ENCODE results near the gene MGAT5.

The MGAT5 gene

DNA sequence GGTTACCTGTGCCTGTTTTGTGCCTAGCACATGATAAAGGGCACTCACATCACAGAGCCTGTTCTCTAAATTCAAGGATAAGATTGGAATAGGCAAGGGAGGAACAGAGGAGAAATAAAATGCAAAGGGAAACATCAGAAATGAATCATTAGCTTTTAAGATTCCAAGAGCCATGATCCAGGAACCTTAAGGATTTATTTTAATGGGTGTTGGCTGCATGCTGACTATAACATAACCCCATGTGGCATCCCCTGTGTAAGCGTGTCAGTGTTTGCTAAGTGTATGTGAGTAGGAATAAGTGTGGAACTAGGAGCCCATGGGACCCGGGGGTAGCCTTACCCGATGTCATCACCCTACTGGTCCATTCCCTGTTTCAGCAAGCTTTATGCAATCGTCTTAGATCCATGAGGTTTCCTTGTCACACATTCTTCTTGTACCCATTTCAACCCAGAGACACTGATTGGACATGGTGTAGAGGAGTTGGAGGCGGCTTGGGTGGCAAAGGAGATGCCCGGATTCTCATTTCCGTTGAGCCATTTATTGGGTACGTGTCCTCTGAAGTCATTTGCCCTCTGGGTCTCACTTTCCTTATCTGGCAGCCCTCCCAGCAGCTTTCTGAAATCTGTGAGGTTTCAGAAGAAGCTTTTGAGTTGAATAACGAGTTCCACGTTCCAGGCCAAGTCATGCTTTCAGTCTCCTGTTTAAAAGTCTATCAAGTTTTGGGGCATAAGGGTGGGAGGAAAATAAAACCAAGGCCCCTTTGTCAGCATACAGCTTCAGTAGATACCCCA, 117.0 kb downstream of the MGAT5 start:
- TF ChIP-seq, protein P1, sequence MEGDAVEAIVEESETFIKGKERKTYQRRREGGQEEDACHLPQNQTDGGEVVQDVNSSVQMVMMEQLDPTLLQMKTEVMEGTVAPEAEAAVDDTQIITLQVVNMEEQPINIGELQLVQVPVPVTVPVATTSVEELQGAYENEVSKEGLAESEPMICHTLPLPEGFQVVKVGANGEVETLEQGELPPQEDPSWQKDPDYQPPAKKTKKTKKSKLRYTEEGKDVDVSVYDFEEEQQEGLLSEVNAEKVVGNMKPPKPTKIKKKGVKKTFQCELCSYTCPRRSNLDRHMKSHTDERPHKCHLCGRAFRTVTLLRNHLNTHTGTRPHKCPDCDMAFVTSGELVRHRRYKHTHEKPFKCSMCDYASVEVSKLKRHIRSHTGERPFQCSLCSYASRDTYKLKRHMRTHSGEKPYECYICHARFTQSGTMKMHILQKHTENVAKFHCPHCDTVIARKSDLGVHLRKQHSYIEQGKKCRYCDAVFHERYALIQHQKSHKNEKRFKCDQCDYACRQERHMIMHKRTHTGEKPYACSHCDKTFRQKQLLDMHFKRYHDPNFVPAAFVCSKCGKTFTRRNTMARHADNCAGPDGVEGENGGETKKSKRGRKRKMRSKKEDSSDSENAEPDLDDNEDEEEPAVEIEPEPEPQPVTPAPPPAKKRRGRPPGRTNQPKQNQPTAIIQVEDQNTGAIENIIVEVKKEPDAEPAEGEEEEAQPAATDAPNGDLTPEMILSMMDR (IDR thresholded peaks at IDR 0.05; ENCODE audit: poor library complexity, severe bottlenecking): no peak
- Histone ChIP-seq H3K27ac (ENCODE audit: poor library complexity, severe bottlenecking) (no peak overlapping the region), H3K27me3 (ENCODE audit: insufficient read depth, poor library complexity, severe bottlenecking) (no peaks in the 10 kb centered on the region), H3K9me3 (ENCODE audit: severe bottlenecking) (no peaks in the 10 kb centered on the region), H3K4me3 (ENCODE audit: severe bottlenecking) (no peak overlapping the region), H3K4me1 (ENCODE audit: insufficient read depth, poor library complexity, severe bottlenecking) (peaks cover 5% of the 10 kb centered on the region), H3K36me3 (ENCODE audit: low read depth) (no peaks in the 10 kb centered on the region)
- DNase-seq (ENCODE audit: low spot score): no peak
- no peak for ATAC-seq (ENCODE audit: low read depth)

DNA sequence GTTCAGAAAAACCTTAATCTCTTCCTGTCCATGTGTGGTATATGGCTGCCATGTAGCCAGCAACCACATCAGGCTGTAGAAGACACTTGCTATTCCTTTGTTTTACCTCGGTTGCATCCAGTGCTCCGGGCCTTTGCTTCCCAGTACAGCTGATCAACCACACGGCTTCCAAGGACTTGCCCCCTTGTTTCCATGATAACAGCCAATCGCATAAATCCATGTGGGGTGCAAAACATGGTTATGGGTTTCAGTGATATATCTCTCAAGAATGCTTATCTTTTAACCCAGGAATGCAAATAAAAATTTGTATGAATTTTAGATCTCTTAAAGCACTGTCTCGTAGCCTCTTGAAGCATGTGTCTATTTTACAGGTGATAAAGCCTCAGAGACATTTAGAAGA, 118.3 kb downstream of the MGAT5 start:
- no peaks in the 10 kb centered on the region for H3K9me3 ChIP-seq (ENCODE audit: severe bottlenecking)
- no peak for ATAC-seq (ENCODE audit: low read depth)
- no peak overlapping the region for H3K27ac ChIP-seq (ENCODE audit: poor library complexity, severe bottlenecking)
- no peaks in the 10 kb centered on the region for H3K27me3 ChIP-seq (ENCODE audit: insufficient read depth, poor library complexity, severe bottlenecking)
- no peaks in the 10 kb centered on the region for H3K36me3 ChIP-seq (ENCODE audit: low read depth)
- TF ChIP-seq, protein P1 (IDR thresholded peaks at IDR 0.05; ENCODE audit: poor library complexity, severe bottlenecking): no peak
- no peak overlapping the region for H3K4me3 ChIP-seq (ENCODE audit: severe bottlenecking)
- DNase-seq (ENCODE audit: low spot score): no peak
- peaks cover 5% of the 10 kb centered on the region for H3K4me1 ChIP-seq (ENCODE audit: insufficient read depth, poor library complexity, severe bottlenecking)

DNA sequence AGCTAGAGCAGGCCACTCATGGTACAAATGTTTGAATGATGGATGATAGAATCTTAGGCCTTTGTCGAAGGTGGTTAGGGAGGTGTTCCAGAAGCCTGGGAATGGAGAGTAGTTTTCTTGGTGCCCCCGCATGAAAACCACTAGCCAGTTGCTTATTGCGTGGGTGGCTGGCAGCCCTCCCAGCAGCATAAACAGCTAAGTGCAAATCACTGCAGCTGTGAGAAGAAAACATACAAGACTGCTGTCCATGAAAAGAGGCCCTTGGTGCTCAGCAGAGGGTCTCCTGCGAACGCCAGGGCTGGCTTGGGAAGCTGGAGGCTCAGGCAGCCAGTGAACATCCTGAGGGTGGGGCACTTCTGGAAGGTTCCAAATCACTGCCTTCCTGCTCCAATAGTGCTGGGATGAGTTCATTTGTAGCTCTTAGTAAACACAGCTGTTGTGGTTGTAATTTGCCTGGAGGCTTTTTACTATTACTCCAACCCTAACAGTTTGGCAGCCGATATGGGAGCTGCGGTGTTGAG, 118.8 kb downstream of the MGAT5 start:
- H3K27me3 ChIP-seq (ENCODE audit: insufficient read depth, poor library complexity, severe bottlenecking): no peaks in the 10 kb centered on the region
- DNase-seq (ENCODE audit: low spot score): no peak
- peaks cover 5% of the 10 kb centered on the region for H3K4me1 ChIP-seq (ENCODE audit: insufficient read depth, poor library complexity, severe bottlenecking)
- H3K9me3 ChIP-seq (ENCODE audit: severe bottlenecking): no peaks in the 10 kb centered on the region
- no peak overlapping the region for H3K27ac ChIP-seq (ENCODE audit: poor library complexity, severe bottlenecking)
- no peaks in the 10 kb centered on the region for H3K36me3 ChIP-seq (ENCODE audit: low read depth)
- TF ChIP-seq, protein P1 (IDR thresholded peaks at IDR 0.05; ENCODE audit: poor library complexity, severe bottlenecking): no peak
- ATAC-seq (ENCODE audit: low read depth): no peak
- no peak overlapping the region for H3K4me3 ChIP-seq (ENCODE audit: severe bottlenecking)

DNA sequence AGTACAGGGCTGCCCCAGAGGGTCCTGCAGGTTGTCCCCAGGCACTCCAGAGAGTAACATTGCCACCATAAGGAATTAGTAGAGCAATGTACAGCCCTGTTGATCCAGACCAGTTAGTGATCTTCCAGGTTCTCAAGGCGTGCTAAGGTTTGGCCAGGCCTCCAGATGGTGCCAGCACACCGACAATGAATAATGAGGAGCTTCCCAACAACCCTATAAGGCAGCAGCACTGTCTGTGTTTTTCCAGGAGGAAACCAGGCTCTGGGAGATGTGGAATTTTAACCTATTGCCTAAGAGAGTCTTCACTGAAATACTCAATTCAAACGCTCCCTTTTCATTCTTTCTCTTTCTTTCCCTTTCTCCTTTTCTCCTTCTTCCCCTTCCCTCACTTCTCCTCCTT, 122.1 kb downstream of the MGAT5 start:
- Histone ChIP-seq H3K27me3 (ENCODE audit: insufficient read depth, poor library complexity, severe bottlenecking) (no peaks in the 10 kb centered on the region), H3K9me3 (ENCODE audit: severe bottlenecking) (no peaks in the 10 kb centered on the region), H3K27ac (ENCODE audit: poor library complexity, severe bottlenecking) (no peak overlapping the region), H3K36me3 (ENCODE audit: low read depth) (no peaks in the 10 kb centered on the region), H3K4me1 (ENCODE audit: insufficient read depth, poor library complexity, severe bottlenecking) (no peaks in the 10 kb centered on the region), H3K4me3 (ENCODE audit: severe bottlenecking) (no peak overlapping the region)
- no peak for DNase-seq (ENCODE audit: low spot score)
- TF ChIP-seq, protein P1 (IDR thresholded peaks at IDR 0.05; ENCODE audit: poor library complexity, severe bottlenecking): peak; percentile 65
- peak; percentile 87 for ATAC-seq (ENCODE audit: low read depth)

DNA sequence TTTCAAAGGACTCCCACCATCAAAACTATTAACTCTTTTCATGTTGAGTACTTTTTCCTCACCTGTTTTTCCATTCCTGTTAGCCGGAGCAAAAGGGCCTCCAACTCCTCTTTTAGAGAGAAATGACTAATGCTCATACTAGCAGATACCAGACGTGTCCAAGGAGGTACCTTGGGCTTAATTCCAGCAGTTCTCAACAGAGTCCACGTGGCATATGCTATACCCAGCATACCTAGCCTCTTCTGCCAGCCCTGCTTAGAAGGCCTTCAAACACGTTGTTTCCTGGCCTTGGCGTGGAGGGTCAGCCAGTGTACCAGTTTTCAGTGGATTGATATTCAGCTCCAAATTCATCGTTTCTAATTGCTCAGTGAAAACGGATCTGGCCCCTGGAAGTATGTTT, 123.9 kb downstream of the MGAT5 start:
- ATAC-seq (ENCODE audit: low read depth) (no peak), DNase-seq (ENCODE audit: low spot score) (no peak)
- no peak overlapping the region for H3K27ac ChIP-seq (ENCODE audit: poor library complexity, severe bottlenecking)
- no peaks in the 10 kb centered on the region for H3K9me3 ChIP-seq (ENCODE audit: severe bottlenecking)
- no peaks in the 10 kb centered on the region for H3K4me1 ChIP-seq (ENCODE audit: insufficient read depth, poor library complexity, severe bottlenecking)
- H3K27me3 ChIP-seq (ENCODE audit: insufficient read depth, poor library complexity, severe bottlenecking): no peaks in the 10 kb centered on the region
- no peaks in the 10 kb centered on the region for H3K36me3 ChIP-seq (ENCODE audit: low read depth)
- TF ChIP-seq, protein P1 (IDR thresholded peaks at IDR 0.05; ENCODE audit: poor library complexity, severe bottlenecking): no peak
- H3K4me3 ChIP-seq (ENCODE audit: severe bottlenecking): no peak overlapping the region
